ENCODE measurements around the gene SLC22A4. TPM values are rescaled to one million over a fixed set of nuclear protein-coding genes. Genes with fewer than 3 reads are reported as not detected.

SLC22A4 gene
- total RNA-seq (ENCODE audit: insufficient read depth, low replicate concordance) = 4.6 TPM

DNA sequence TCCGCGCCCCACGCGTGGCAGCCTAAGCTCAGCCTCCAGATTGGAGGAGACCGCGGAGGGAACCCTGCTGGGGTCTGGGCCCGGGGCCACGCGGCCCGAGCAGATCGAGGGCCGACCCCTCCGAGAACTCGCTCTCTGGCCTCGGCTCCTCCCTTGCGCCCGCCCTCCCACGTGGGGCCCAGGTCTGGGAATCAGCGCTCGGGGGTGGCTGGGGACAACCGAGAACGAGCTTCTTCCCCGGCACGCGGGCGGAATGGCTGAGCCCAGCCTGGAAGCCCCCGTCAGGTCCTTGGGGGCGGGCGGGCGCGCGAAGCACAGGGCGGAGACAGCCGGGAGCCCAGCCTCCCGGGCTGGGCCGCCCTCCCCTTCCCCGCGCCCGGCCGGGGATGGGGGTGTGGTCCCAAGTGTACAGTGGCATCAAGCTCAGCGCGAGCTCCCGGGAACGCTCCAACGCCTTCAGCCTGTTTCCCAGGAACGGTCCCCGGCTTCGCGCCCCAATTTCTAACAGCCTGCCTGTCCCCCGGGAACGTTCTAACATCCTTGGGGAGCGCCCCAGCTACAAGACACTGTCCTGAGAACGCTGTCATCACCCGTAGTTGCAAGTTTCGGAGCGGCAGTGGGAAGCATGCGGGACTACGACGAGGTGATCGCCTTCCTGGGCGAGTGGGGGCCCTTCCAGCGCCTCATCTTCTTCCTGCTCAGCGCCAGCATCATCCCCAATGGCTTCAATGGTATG is at the start of gene SLC22A4:
SLC22A4 (plus strand) TSS at position 403 of the 736 bp plus-strand sequence; CDS start at position 626, 223 bp downstream.
- DNase-seq (ENCODE audit: low spot score) = peak; percentile 98

DNA sequence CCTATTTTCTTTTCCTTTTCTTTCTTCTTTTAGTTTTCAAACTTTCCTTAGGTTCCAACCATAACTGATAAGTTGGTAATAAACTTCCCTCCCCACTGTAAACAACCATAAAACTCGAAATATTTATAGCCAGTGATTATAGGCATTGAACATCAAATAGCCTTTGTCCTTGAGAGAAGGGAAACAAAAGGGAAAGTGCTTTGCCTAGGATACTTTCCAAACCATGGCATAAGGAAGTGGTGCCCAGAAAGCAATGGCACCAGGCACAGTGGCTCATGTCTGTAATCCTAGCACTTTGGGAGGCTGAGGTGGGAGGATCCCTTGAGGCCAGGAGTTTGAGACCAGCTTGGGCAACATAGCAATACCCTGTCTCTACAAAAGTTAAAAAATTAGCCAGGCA is 48.6 kb upstream of the SLC22A4 start:
- no peak for DNase-seq (ENCODE audit: low spot score)

DNA sequence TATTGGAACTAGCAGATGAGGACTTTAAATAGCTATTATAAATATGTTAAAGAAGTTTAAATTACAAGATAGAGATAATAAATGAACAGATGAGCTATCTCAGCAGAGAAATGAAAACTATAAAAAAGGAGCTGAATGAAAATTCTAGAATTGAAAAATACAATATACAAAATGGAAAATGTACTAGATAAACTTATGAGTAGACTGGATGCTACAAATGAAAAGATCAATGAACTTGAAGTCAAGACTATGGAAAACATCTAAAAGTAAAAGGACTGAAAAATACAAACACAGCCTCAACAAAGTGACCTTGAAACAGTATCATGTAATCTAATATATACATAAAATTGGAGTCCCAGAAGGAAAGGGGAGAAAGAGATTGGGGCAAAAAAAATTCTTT is 47.4 kb upstream of the SLC22A4 start:
- no peak for DNase-seq (ENCODE audit: low spot score)

DNA sequence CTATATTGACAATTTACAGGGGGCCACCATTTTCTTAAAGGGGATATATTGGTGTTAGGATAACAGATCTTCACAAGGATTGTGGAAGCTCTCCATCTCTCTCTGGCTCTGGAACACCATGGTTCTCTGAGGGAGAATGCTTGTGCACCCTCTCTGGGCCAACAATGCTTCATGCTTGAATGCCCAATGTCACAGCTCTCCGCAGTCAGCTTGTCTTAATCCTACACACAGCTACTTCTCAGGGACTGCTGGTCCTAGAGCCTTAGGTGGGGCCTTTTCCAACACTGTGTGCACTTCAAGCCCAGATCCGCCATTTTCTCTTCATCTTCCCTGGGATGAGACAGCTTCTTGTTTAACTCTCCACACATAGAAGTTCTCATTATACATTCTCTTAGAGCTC is 43.6 kb upstream of the SLC22A4 start:
- no peak for DNase-seq (ENCODE audit: low spot score)

DNA sequence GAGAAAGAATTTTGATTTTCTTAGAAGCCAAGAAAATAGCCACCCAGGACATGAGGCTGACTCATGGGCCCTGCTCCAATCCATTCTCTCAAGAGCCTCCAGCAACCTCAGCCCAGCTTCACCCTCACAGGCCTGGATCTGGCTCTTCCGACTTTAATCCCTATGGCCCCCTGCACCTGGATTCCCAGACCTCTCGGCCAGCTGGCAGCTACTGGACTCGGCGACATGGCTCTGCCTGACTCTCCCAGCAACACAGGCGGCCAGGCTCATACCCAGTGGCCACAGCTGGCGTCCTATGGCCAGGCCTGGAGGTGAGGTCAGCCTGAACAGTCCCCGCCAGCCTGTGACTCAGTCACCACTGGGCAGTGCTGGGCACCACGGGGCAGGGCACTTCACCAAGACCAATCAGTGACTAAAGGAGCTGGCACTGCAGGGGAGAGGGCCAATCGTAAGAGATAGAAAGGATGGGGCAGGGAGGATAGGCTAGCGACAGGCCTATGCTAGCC is 42.9 kb upstream of the SLC22A4 start:
- DNase-seq (ENCODE audit: low spot score) = no peak

DNA sequence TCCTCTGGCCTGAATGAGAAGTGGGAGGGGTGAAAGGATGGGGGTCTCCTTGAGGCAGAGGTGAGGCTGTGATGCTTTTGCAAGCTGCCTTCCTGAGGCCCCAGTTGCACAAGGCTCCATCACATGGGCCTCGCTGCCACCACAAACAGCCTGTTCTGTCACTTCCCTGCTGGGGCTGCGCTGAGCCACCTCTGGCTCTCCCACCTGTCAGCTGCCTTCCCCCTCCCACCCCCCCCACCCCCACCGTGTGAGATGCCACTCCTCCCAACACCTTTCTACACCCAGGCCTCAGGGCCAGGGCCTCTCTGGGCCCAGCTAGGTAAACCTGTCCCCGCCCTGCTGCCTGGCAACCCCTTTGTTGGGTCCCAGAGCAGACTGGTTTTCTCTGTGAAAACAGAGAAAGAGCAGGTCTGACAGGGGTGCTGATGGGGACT is 41.2 kb upstream of the SLC22A4 start:
- DNase-seq (ENCODE audit: low spot score) = peak; percentile 69

DNA sequence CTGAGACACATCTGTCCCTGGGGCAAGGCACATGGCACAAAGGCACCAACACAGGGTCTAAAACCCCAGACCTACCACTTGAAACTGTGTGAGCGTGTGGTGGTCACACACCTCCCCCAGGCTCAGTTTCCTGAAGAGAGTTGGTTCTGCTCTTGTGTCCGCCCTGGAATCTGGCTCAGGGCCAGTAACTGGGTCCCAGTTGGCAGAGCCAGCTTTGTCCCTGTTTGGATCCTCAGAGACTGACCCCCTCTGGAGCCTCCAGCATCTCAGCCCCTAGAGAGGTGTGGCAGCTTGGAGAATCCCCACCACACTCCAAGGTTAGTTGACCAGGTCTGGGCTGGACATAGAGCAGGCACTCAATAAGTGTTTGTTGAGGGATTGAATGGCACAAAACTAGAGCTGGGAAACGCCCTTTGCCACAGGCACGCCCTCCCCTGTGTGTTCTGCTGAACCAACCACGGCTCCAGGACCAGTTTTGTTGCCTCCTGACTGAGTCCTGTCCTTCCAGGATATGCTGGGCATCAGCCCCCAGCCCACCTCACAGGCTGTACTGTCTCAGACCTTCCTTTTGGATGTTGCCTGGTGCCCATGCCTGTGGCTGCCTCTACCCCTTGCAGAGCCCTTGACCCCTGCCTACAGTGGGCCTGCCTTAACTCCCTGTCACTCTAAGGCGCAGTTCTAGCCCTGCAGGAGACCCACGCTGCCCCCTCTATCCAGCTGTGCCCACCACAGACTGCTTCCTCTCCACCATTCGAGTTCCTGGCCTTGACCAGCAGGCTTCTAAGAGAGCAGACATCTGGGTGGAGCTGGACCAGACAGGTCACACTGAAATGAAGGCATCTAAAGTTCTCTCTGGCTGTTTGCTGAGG is 40.5 kb upstream of the SLC22A4 start:
- DNase-seq (ENCODE audit: low spot score) = no peak

DNA sequence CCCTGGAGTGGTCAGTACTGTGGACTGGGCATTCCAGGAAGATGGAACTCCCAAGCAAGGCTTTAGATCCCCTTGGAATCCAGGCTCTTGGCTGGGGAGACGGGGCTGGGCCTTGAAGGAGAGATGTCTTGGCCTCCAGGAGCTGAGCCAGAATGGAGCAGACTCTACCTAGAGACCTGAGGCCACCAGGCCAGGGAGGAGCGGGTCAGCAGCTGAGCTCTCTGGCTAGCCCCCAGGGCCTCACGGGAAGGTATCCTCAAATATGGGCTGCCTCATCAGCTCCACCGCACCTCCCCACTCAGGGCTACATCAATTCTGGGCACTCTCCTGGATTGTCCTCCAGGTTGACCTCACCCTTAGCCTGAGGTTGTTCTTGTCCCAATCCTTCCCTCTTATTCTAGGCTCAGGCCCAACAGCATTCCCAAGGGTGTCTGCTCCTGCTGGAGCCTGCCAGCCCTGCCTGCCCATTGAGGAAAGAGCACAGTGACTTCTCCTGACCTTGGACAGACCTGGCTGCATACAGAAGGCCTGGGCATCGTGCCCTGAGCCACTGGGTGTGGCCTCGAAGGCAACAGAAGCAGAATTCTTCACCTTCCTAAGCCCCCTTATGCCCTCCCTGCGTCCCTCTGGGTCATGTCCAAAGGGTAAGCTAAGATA is 39.7 kb upstream of the SLC22A4 start:
- no peak for DNase-seq (ENCODE audit: low spot score)

DNA sequence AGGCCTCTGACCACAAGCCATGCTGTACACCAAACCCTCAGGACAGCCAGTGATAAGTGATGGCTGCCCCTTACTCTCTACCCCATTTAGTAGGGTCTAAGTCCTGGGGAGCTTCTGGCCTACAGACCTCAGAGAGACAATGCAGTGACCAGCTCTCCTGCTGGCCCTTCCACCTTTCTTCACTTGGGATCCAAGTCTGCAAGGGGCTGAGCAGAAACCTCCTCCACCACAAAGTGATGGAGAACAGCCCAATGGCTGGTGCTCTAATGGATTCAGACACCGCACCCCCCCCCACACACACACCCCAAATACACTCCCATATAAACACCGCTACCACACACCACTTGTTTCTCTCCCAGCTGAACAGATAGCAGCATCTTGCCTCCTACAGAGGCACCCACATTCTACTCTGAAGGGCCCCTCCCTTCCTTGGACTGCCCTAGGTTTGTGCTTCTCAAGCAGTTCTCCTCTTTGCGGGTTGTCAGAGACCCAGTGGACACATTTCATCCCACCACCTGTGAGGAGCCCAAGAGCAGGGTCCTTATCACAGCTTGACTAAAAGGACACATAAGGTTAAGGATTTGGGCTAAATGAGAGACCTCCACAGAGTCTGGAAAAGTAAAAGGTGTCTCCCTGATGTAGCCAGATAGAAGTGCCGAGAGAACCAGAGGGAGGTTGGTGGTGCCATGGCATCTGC is 38.0 kb upstream of the SLC22A4 start:
- DNase-seq (ENCODE audit: low spot score) = no peak

DNA sequence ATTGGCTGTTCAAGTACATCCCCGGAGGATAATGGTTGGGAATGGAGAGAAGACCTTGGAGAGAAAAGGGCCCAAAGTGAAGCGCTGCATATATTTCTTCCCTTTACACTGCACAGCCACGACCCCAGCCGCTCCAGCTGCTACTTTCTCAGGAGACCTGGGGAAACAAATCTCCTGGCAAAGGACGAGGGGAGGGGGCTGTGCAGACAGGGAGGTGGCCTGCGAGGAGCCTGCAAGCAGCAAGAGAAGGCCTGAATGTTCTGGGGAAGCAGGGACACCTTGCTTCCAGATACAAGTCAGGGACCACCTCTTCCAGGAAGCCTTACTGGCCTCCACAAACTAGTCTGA is 37.4 kb upstream of the SLC22A4 start:
- DNase-seq (ENCODE audit: low spot score) = no peak

DNA sequence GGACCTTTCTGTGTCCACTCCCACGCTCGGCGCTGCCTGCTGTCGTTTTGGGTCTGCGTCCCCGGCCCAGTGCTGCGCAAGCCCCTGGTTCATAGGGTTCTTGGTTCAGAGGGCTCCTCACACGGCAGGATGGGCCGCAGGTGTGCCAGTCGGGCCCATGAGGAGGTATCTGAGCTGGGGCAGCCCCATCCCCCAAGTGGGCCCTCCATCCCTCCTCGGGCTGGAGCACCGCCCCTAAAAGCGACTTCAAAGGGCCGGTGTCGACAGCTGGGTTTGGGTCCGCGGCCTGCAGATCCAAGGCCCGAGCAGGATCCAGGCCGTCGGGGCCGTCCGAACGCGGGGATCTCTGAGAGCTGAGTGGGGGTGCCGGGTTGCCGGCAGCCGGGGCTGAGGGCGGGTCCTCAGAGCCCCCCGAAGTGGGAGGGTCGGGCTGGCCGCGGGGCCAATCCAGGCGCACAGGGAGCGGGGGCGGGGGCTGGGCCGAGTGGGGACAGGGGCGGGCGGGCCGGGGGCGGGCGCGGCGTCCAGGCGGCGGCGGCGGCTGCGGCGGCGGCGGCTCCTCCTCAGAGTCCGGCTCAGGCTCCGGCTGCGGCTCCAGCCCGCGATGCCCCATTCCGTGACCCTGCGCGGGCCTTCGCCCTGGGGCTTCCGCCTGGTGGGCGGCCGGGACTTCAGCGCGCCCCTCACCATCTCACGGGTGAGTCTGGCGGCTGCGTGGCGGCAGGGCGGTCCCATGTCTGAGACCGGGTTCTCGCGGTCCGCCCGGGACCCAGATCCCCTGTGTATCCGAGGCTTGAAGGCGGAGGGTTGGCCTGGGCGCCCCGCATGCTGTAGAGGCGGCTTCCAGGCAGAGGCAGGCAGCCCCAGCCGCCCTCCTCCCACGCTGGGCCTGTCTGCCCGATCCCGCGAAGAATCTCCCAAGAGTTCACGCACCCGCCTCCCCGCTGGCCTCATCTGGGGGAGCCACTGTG is 36.8 kb upstream of the SLC22A4 start, which contains the start of gene PDLIM4:
PDLIM4 (plus strand) TSS at position 566 of the 971 bp plus-strand sequence; CDS start at position 605, 39 bp downstream.
- DNase-seq (ENCODE audit: low spot score) = peak; percentile 84

DNA sequence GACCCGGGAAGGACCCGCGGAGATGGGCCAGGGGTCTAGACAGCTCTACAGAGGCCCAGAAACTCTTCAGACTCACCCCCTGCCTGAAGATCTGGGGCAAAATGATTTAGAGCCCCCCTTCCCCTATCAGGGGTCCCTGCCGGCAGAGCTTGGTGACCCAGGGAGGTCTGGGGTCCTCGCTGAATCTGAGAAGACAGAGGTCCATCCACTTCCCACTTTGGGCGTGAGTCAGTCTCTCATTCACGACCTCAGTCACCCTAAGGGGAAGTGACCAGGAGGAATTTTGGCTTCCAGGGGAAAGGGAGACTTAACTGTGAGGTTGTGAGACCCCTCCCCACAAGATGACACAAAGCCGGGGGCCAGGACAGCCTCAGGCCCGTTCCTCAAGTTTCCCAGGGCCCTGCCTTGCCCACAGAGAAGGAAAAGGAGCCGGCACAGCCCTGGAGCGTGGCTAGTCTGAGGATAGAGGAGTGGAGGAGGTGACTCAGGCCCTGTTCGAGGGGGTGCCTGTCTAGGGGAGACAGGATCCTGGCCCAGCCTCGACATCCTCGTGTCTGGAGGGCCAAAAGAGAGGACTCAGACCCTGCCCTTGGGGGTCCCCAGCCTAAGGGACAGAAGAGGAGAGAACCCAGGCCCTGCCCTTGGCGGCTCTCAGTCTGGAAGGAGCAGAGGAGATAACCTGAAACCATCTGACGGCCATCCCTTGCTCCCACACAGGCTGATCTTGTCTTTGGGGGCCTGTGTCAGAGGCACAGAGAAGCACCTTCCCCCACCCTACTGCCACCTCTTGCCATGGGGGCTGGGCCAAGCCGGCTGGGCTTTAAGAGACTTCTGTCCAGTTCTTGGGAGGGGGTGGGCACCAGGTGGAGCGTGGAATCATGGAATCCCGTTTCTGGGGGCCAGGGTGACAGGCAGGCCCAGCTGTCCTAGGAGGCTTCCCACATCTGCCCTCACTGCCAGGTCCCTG is 35.8 kb upstream of the SLC22A4 start:
- DNase-seq (ENCODE audit: low spot score) = peak; percentile 58

DNA sequence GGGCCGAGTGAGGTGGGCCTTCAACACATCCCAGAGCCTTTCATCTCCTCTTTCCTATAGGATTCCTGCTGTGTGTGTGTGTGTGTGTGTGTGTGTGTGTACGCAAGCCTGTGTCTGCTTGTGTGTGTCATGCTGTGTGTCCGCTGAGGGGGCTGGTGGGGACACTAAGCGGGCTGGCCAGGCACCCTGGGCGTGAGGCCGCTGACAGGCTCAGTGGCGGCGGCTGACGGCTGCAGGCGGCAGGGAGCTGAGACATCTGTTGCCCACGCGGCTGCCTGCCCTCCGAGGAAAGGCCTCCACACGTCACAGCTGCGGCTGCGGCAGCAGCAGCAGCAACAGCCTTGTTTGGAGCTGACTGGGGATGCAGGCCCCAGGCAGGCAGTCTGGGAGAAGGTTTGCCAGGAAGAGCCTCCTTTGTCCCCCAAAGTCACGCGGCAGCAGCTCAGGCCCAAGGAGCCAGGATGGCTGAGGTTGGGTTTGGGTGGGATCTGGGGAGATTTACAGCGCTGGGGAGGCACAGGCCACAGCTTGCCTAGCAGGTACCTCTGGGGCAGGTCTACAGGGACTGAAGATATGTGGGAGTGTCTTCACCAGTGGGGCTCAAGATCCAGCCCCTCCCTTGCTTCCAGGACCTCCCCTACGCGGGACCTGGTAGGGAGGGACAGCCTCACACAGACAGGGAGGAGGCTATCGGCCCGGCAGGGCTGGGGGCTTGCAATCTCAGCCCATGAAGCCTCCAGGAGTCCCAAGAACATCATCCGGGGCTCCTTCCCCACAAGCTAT is 34.9 kb upstream of the SLC22A4 start:
- DNase-seq (ENCODE audit: low spot score) = peak; percentile 89

DNA sequence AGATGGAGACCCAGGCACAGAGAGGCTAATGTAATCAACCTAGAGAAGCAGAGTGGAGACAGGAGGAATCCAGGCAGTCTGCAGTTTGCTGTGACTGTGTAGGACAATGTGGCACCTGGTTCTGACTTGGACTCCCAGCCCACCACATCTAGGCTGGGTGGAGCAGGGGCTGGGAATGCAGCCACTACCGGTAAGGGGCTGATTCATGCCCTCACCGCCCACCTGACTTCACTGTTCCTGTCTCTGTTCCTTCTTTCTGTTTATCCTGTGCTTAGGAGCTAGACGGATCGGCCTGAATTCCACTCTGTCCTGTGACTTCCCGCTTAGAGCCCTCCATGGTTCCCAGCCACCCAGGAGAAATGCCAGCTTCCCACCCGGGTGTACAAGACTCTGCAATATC is 34.1 kb upstream of the SLC22A4 start:
- DNase-seq (ENCODE audit: low spot score) = no peak

DNA sequence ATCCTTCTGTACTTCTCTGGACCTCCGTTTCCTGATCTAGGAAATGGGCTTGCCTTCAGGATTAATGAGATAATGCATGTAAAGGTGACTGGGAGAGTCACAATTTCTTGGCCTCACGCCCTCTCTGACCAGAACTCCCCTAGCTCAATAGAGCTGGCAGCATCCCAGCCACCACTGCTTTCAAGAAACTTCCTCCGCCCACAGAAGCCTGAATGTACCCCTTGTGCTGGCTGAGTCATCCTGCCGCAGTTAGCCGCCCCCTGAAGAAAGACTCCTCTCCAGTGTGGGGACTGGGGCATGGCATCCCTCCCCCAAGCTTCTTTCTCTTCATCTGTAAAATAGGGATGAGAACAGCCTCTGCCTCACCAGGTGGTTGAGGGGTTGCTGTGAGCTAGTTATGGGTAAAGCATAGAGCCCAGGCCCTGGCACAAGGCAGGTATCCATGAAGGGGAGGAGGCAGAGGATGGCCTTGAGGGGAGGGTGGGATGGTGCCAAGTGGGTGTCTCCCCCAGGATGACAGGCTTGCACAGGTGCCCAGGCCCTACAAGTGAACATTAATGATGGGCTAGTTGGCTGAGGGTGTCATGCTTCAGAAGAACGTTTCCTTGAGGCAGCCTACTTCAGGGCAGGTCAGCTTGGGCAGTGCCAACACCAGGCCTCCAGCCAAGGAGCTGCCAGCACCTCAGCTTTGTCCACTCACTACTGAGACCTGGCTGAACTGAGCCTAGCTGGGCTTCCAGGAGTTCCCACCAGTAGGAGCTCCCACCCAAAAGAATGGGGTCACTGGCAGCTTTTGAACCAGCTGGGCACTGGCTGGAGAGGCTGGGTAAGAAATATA is 33.3 kb upstream of the SLC22A4 start:
- peak; percentile 64 for DNase-seq (ENCODE audit: low spot score)

DNA sequence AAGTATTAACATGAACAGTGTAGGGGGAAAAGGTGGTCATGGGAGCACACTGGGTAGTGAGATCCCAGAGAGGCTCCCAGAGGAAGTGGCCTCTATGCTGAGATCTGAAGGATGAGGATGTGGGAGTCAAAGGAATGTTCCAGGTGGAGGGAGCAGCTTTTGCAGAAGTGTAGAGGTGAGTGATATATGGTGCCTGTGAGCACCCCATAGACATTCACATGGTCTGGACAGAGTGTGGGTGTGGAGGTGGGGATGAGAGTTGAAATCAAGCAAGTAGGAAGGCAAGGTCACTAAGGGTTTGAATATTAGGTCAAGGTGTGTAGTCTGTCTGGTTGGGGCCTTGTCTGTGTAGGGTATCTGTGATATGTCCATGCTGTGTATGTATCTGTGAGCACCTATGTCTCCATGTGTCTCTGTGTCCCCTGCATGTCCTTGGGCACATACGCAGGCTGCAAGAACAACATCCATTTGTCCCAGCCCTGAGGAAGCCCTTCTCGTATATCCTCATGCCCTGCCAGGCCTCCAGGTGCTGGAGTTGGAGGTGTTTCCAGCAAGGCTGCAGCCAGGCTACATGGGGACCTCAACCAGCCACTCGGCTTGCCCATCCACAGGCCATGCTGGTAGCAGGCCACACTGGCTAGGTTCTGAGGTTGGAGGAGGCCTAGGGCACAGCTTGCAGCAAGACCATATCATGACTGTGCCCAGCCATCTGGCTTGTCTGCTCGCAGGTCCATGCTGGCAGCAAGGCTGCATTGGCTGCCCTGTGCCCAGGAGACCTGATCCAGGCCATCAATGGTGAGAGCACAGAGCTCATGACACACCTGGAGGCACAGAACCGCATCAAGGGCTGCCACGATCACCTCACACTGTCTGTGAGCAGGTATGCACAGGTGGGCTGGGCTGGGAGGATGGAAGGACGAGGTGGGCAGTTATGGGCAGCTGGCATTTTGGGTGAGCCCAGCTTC is 32.0 kb upstream of the SLC22A4 start:
- no peak for DNase-seq (ENCODE audit: low spot score)

All from umbilical cord (tissue), 2 donors.